Measurements from ENCODE around the gene NEK6.
A peak's percentile ranks its signal among the peaks of the same experiment; 100 is the strongest.

The NEK6 gene

GRCh38 chr9:124290743-124291554 lies 33.2 kb downstream of the NEK6 start:
- Histone ChIP-seq H3K27ac (peak overlapping the region in 11 of 21 experiments; percentile 18 to 59 (median 44)), H3K4me3 (no peak overlapping the region)

GRCh38 chr9:124291801-124292396 lies 34.1 kb downstream of the NEK6 start:
- H3K4me3 ChIP-seq, result no peak overlapping the region
- H3K27ac ChIP-seq, result peak overlapping the region in 14 of 21 experiments; percentile 8 to 64 (median 32)

- no peak overlapping the region for H3K4me3 ChIP-seq
- peak overlapping the region in 12 of 21 experiments; percentile 1 to 64 (median 26) for H3K27ac ChIP-seq
Observed at GRCh38 chr9:124292696-124293593, 35.2 kb downstream of the NEK6 start.

GRCh38 chr9:124293718-124294506 lies 36.2 kb downstream of the NEK6 start:
- H3K27ac ChIP-seq, result peak overlapping the region in 6 of 21 experiments; percentile 1 to 52 (median 26)
- no peak overlapping the region for H3K4me3 ChIP-seq

- peak overlapping the region in 6 of 21 experiments; percentile 0 to 70 (median 22) for H3K27ac ChIP-seq
- H3K4me3 ChIP-seq, result no peak overlapping the region
Observed at GRCh38 chr9:124295159-124295794, 37.5 kb downstream of the NEK6 start.

- Histone ChIP-seq H3K4me3 (no peak overlapping the region), H3K27ac (peak overlapping the region in 5 of 21 experiments; percentile 0 to 70 (median 46))
Observed at GRCh38 chr9:124296094-124296493, 38.3 kb downstream of the NEK6 start.

GRCh38 chr9:124296796-124297550 lies 39.2 kb downstream of the NEK6 start:
- Histone ChIP-seq H3K27ac (peak overlapping the region in 11 of 21 experiments; percentile 1 to 70 (median 36)), H3K4me3 (no peak overlapping the region)

GRCh38 chr9:124297551-124297901 lies 39.8 kb downstream of the NEK6 start:
- Histone ChIP-seq H3K4me3 (no peak overlapping the region), H3K27ac (peak overlapping the region in 10 of 21 experiments; percentile 1 to 70 (median 42))

- peak overlapping the region in 6 of 21 experiments; percentile 1 to 70 (median 32) for H3K27ac ChIP-seq
- H3K4me3 ChIP-seq, result no peak overlapping the region
Observed at GRCh38 chr9:124297915-124298645, 40.3 kb downstream of the NEK6 start.

GRCh38 chr9:124298646-124299235 lies 41.0 kb downstream of the NEK6 start:
- H3K4me3 ChIP-seq, result no peak overlapping the region
- H3K27ac ChIP-seq, result peak overlapping the region in 2 of 21 experiments; percentile 16 to 28

- Histone ChIP-seq H3K4me3 (no peak overlapping the region), H3K27ac (no peak overlapping the region)
Observed at GRCh38 chr9:124299515-124300090, 41.9 kb downstream of the NEK6 start.

- H3K4me3 ChIP-seq, result no peak overlapping the region
Observed at GRCh38 chr9:124300312-124300711, 42.6 kb downstream of the NEK6 start.

GRCh38 chr9:124302921-124303320 lies 45.2 kb downstream of the NEK6 start:
- no peak overlapping the region for H3K27ac ChIP-seq
- H3K4me3 ChIP-seq, result no peak overlapping the region

More at GRCh38 chr9:124300312-124300711, 42.6 kb downstream of the NEK6 start:
- H3K27ac ChIP-seq, result peak overlapping the region in 2 of 21 experiments; percentile 5 to 47

- Histone ChIP-seq H3K4me3 (no peak overlapping the region), H3K27ac (no peak overlapping the region)
Observed at GRCh38 chr9:124303762-124304161, 46.0 kb downstream of the NEK6 start.

- Histone ChIP-seq H3K27ac (no peak overlapping the region), H3K4me3 (no peak overlapping the region)
Observed at GRCh38 chr9:124304285-124304684, 46.5 kb downstream of the NEK6 start.

GRCh38 chr9:124306098-124306735 lies 48.5 kb downstream of the NEK6 start:
- H3K4me3 ChIP-seq, result no peak overlapping the region
- peak overlapping the region in 1 of 21 experiments; percentile 28 for H3K27ac ChIP-seq

Measured in skin epidermis (tissue), 12 donors.